Right ventricle myocardium superior (tissue), 1 donor: ENCODE measurements around the gene SERPING1. TPM values are rescaled to one million over a fixed set of nuclear protein-coding genes. Genes with fewer than 3 reads are reported as not detected.
A peak's percentile ranks its signal among the peaks of the same experiment; 100 is the strongest.

Source experiments
- ATAC-seq: fragments of 200-7000 bp; cut with Tn5 transposase; one replicate; pipeline ENCODE4 v1.9.1; 2020; ENCODE audit warnings: mild to moderate bottlenecking; ENCODE audit not compliant: poor library complexity
- DNase-seq: peaks from one replicate; pipeline ENCODE4 v3.0.0-alpha.2; 2020
- intact Hi-C: fragments of 100-400 bp; cut with DNase I; formaldehyde crosslinking; loops from one replicate; pipeline ENCODE4 v1.11.2; 2022
- total RNA-seq: library from RNA; stranded (reverse); fragmentation: NEBNext Ultra II Directional; extraction: Animal tissue kit (Norgen Biotek cat#: 25700); gene quantifications from one replicate; pipeline ENCODE4 v1.2.1, GENCODE V29; 2021
- donor health status: DM: no; HTN: yes; CAD: no; lungs with severe emphysema.

Gene SERPING1
- total RNA-seq, 1 donor from 2014 or later: 118 TPM

- ATAC-seq (no peak), DNase-seq (no peak)
- intact Hi-C loops: no loop called here
Observed at GRCh38 chr11:57588046-57588710, 9.3 kb upstream of the SERPING1 start.

- intact Hi-C loops: no loop called here
- DNase-seq (no peak), ATAC-seq (no peak)
Observed at GRCh38 chr11:57596266-57596885, 1.1 kb upstream of the SERPING1 start.

- ATAC-seq: peak; percentile 95
- peak; percentile 90 for DNase-seq
- intact Hi-C loops: no loop called here
Observed at GRCh38 chr11:57597916-57598830, 688 bp downstream of the SERPING1 start.

GRCh38 chr11:57598831-57599155 lies 1.3 kb downstream of the SERPING1 start:
- intact Hi-C loops: no loop called here

GRCh38 chr11:57599381-57599780 lies 1.9 kb downstream of the SERPING1 start:
- intact Hi-C loops: no loop called here
- DNase-seq (no peak), ATAC-seq (no peak)

More at GRCh38 chr11:57598831-57599155, 1.3 kb downstream of the SERPING1 start:
- no peak for ATAC-seq
- DNase-seq: no peak

- no peak for DNase-seq
- intact Hi-C loops: no loop called here
- ATAC-seq: no peak
Observed at GRCh38 chr11:57601297-57601696, 3.8 kb downstream of the SERPING1 start.

GRCh38 chr11:57604296-57605027 lies 7.0 kb downstream of the SERPING1 start:
- no peak for DNase-seq
- intact Hi-C loops: no loop called here
- no peak for ATAC-seq

- no peak for DNase-seq
- intact Hi-C loops: no loop called here
- ATAC-seq: no peak
Observed at GRCh38 chr11:57605028-57605420, 7.5 kb downstream of the SERPING1 start.

GRCh38 chr11:57610170-57610569 lies 12.7 kb downstream of the SERPING1 start:
- DNase-seq: no peak
- intact Hi-C loops: no loop called here
- no peak for ATAC-seq

GRCh38 chr11:57614234-57614772 lies 16.8 kb downstream of the SERPING1 start:
- ATAC-seq (no peak), DNase-seq (no peak)
- intact Hi-C loops: no loop called here

GRCh38 chr11:57615308-57615707 lies 17.8 kb downstream of the SERPING1 start:
- ATAC-seq (no peak), DNase-seq (no peak)
- intact Hi-C loops: no loop called here

GRCh38 chr11:57616595-57616994 lies 19.1 kb downstream of the SERPING1 start:
- ATAC-seq (no peak), DNase-seq (no peak)
- intact Hi-C loops: no loop called here

GRCh38 chr11:57618438-57618837 lies 21.0 kb downstream of the SERPING1 start:
- DNase-seq: no peak
- no peak for ATAC-seq
- intact Hi-C loops: no loop called here

GRCh38 chr11:57619331-57619730 lies 21.8 kb downstream of the SERPING1 start:
- ATAC-seq (no peak), DNase-seq (no peak)
- intact Hi-C loops: no loop called here

- intact Hi-C loops: no loop called here
- ATAC-seq: no peak
Observed at GRCh38 chr11:57620467-57620866, 23.0 kb downstream of the SERPING1 start.

GRCh38 chr11:57622263-57622662 lies 24.8 kb downstream of the SERPING1 start:
- no peak for ATAC-seq
- DNase-seq: no peak
- intact Hi-C loops: no loop called here

More at GRCh38 chr11:57620467-57620866, 23.0 kb downstream of the SERPING1 start:
- DNase-seq: no peak

- no peak for ATAC-seq
- intact Hi-C loops: no loop called here
Observed at GRCh38 chr11:57624864-57625263, 27.4 kb downstream of the SERPING1 start.

GRCh38 chr11:57626895-57627294 lies 29.4 kb downstream of the SERPING1 start:
- intact Hi-C loops: no loop called here
- no peak for ATAC-seq
- DNase-seq: no peak

More at GRCh38 chr11:57624864-57625263, 27.4 kb downstream of the SERPING1 start:
- DNase-seq: no peak

- DNase-seq (no peak), ATAC-seq (no peak)
- intact Hi-C loops: no loop called here
Observed at GRCh38 chr11:57630171-57630570, 32.7 kb downstream of the SERPING1 start.
